Choroid plexus epithelial cell (primary cell): ENCODE measurements around the gene NKPD1.
A peak's percentile ranks its signal among the peaks of the same experiment; 100 is the strongest.

Experiments
- DNase-seq: peaks from one replicate; pipeline ENCODE4 v3.0.0-alpha.2; 2010; ENCODE audit warnings: low read depth
- H3K4me3 ChIP-seq: 2 replicates; pipeline ENCODE4 v1.5.1; 2011; ENCODE audit warnings: low read depth, mild to moderate bottlenecking, control low read depth, low read length, moderate library complexity
- CTCF ChIP-seq: conservative IDR thresholded peaks from 2 replicates; pipeline ENCODE4 v1.5.1; 2011; ENCODE audit warnings: low read depth, mild to moderate bottlenecking, control low read depth, inconsistent platforms, low read length, moderate library complexity

NKPD1 gene

GRCh38 chr19:45153339-45154063 lies 7.3 kb downstream of the NKPD1 start:
- no peak for TF ChIP-seq CTCF
- no peak overlapping the region for H3K4me3 ChIP-seq
- peak; percentile 75 for DNase-seq

DNA sequence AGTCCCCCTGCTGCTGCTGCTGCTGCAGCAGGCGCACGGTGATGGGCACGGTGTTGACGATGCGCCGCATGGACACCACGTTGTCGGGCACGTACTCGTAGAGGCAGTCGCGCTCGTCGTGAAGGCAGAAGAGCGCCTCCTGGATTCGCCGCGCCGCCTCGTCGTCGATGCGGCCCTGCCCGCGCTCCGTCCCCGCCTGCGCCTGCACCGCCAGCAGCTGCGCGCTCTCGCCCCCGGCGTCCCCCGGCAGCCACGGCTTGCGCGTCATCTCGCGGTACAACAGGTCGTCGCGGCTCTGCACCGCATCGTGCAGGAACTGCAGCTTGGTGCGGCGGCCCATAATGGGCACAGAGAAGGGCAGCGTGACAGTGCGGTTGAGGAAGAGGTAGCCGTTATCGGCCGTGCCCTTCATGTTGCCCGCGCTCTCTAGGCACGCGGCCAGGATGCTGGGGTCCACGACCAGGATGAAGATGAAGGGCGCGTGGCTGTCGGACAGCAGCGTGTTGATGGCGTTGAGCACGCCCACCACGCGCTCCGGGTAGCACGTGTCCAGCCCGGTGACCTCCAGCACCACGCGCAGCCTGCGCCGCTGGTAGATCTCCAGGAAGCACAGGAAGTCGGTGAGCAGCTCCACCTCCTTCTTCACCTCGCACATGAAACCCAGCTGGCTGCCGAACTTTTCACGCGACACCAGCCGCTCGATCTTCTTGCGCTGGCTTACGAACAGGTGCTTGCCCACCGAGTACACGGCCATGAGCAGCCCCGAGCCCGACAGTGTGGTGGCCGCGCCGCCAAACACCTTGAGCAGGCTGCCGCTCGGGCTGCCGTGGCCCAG lies 8.1 kb downstream of the NKPD1 start:
- TF ChIP-seq CTCF = peak; percentile 2
- no peak overlapping the region for H3K4me3 ChIP-seq
- DNase-seq = peak; percentile 78

DNA sequence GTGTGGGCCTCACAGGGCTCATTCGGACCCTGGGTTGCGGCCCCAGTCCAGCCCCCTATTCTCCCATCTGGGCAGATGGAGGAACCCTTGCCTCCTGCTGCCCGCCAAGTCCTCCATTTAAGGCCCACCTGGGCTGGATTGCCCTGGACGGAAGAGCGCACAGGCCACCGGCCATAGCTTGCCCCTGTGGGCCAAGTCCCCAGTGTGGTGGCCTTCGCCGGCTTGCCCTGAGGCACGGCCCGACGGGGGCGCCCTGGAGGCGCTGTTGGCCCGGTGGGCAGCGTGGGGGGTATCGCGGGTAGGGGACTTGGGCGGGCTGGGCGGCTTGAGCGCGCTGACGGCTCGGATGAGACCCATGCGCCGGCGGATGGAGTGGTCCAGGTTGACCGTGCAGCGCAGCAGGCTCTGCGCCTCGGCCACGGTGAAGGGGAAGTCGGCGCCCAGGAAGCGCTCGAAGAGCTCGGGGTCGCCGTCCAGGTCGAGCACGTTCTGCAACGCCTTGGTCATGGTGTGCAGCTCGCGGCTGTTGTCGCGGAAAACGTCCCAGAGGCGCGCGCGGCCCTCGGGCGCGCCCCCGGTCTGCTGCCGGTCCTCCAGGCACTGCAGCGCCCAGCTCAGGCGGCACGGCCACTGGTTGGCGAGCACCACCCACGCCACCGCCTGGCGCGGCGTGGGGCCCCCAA lies 8.8 kb downstream of the NKPD1 start:
- H3K4me3 ChIP-seq = no peak overlapping the region
- no peak for TF ChIP-seq CTCF
- no peak for DNase-seq

- no peak for TF ChIP-seq CTCF
- no peak overlapping the region for H3K4me3 ChIP-seq
- DNase-seq = no peak
These were observed 9.5 kb downstream of the NKPD1 start for GRCh38 chr19:45151320-45151719.

- no peak for DNase-seq
- no peak for TF ChIP-seq CTCF
- no peak overlapping the region for H3K4me3 ChIP-seq
These were observed 10.0 kb downstream of the NKPD1 start for GRCh38 chr19:45150751-45151281.

- DNase-seq = no peak
- TF ChIP-seq CTCF = no peak
- no peak overlapping the region for H3K4me3 ChIP-seq
These were observed 10.6 kb downstream of the NKPD1 start for GRCh38 chr19:45150180-45150579.
